HG02623 (cell line): ENCODE data around the gene CRELD1.

ENCODE experiments used
- ATAC-seq: cut with Tn5 transposase; IDR thresholded peaks from one replicate; pipeline ENCODE4 v1.9.1; 2021; ENCODE audit warnings: moderate library complexity; ENCODE audit not compliant: unreplicated experiment

Gene CRELD1

DNA sequence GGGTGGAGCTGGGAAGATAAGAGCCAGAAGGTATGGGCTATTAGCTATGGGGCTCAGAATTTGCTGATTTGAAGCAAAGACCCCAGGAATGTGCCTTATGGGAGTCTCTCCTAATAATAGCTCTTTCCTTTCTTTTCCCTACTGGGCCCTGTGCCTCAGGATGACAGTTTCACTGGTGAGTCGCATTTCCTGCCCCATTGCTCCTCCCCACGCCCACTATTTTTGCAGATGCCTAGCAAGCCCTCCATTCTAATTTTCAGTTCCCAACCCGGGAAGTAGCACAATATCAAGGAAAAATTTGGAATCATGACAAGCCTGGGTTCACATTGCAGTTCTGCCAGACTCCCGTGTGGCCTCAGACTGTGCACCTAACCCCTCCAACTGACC, 30.4 kb upstream of the CRELD1 start:
- ATAC-seq = no peak

DNA sequence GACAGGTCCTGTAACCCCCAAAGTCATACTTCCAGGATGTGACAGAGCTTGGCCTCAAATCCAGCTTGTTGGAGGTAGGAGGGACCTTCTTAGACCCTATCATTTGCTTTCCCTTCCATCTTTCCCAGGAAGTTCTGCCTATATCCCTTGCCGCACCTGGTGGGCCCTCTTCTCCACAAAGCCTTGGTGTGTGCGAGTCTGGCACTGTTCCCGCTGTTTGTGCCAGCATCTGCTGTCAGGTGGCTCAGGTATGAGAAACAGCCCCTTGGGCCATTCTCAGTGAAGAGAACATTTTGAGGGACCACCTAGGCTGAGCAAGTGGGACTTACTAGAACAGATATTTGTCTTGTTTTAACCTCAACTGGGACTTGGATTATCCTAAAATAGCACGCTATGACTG, 29.7 kb upstream of the CRELD1 start:
- no peak for ATAC-seq

- no peak for ATAC-seq
Measured at GRCh38 chr3:9906480-9906879, 27.2 kb upstream of the CRELD1 start.

DNA sequence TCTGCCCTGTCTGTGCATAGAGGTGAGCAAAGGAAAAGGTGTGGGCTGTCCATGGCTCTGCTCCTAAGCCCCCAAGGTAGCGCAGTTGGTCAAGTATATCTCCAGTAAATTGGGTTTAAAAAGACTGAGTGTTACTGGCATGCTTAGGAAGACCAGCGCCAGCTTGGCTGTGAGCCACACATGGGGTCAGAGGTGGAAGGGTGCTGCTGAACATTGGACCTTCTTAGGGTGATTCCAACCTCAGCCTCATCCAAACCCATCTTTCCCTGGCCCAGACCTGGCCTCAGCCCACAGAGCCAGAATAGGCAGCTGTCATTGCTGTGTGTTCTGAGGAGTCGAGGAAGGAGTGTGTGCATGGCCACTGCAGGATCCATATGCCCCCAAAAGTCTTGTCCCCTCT, 25.3 kb upstream of the CRELD1 start:
- no peak for ATAC-seq

GRCh38 chr3:9909221-9910013, 24.2 kb upstream of the CRELD1 start:
- ATAC-seq = no peak

- ATAC-seq = no peak
Measured at GRCh38 chr3:9911863-9912262, 21.8 kb upstream of the CRELD1 start.

DNA sequence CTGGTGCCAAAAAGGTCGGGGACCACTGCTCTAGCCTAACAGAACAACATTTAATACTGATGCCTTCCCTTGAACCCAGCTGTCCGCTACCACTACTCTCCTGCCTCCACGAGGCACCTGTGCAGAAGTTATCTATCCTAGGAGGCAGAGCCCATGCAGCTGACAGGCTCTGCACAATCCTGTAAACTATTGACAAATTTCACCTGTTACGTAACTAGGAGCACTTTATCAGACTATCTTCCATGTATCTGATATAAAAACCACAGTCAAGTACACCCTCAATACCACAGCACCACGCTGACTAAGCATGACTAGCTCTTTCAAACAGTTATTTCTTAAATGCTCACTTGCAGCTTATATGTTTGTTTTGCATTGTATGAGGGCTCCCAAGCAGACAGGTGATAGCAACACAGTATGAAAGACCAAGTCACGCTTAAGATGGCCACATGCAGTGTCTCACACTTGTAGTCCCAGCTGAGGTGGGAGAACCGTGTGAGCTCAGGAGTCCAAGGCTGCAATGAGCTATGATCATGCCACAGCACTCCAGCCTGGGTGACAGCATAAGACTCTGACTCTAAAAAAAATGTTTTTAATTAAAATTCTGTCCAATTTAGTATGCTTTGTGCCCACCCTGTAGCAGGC, 21.2 kb upstream of the CRELD1 start:
- ATAC-seq = no peak

DNA sequence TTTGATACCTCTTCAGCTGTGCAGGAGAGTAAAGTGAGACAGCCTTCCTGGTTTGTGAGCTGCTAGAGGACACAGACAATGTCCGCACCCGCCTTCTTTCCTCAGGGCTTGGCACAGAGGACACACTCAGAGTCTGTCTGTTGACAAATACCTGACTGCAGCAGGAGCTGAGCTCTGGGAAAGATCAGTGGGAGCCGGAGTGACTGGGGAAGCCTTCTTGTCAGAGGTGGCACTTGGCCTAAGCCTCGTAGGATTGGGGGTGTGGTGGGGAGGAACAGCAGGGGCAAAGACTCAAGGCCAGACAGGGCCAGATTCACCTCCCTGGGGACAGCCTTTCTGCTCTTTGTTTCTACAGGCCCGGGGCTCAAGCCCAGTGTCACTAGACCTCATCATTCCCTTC, 20.0 kb upstream of the CRELD1 start:
- no peak for ATAC-seq

DNA sequence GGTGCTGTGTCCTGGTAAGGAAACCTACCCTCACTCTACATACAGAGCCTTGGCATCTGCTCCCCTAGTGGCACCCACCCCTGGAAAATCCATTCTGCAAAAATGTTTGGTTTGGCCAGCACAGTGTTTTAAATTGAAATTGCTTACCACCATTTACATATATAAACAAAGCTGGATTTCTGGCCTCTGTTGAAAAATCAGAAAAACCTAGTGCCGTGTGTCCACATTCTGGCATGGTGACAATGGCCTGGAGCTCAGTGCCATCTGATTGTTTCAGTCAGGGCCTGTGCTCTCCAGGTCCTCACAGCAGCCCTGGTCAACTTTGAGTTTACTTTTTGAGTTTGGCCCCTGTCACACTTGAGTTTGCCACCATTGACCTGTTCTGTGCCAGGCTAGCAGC, 19.6 kb upstream of the CRELD1 start:
- ATAC-seq = no peak

GRCh38 chr3:9914559-9915253, 18.9 kb upstream of the CRELD1 start:
- no peak for ATAC-seq

DNA sequence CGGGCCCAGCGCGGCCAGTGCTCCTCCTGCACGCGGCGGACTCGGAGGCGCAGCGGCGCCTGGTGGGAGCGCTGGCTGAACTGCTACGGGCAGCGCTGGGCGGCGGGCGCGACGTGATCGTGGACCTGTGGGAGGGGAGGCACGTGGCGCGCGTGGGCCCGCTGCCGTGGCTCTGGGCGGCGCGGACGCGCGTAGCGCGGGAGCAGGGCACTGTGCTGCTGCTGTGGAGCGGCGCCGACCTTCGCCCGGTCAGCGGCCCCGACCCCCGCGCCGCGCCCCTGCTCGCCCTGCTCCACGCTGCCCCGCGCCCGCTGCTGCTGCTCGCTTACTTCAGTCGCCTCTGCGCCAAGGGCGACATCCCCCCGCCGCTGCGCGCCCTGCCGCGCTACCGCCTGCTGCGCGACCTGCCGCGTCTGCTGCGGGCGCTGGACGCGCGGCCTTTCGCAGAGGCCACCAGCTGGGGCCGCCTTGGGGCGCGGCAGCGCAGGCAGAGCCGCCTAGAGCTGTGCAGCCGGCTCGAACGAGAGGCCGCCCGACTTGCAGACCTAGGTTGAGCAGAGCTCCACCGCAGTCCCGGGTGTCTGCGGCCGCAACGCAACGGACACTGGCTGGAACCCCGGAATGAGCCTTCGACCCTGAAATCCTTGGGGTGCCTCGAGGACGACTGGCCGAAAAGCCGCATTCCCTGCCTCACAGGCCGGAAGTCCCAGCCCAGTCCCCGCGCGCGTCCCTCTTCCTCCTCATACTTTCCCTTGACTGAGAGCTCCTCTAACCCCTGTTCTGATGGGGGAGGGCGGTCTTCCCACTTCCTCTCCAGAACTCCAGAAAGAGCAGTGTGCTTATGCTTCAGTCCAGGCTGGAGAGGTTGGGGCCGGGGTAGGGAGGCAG, 18.1 kb upstream of the CRELD1 start:
- ATAC-seq = no peak

DNA sequence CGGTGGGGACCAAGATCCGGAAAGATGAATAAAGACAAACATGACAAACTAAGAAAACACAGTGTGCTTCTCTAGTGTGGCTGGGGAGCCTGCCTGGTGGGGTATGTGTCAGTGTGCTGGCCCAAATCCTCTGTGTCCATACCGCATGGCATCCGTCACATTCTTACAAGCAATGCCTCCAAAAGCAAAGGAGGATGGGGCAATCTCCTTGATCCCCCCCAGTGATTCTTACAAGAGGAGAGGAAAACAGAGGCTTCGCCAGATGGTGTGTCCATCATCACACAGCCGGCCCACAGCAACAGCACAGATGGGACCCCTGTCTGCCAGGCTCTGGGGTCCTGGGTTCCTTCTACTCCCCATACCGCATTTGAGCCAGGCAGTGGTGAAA, 17.3 kb upstream of the CRELD1 start:
- no peak for ATAC-seq

GRCh38 chr3:9916734-9917680, 16.6 kb upstream of the CRELD1 start, which contains the start of gene IL17RC:
TSS of gene IL17RC (plus strand) at chr3:9917098. CDS start at chr3:9917316, 218 bp downstream.
- no peak for ATAC-seq

- ATAC-seq = no peak
Measured at GRCh38 chr3:9917820-9918219, 15.8 kb upstream of the CRELD1 start.

- ATAC-seq = no peak
Measured at GRCh38 chr3:9918261-9919038, 15.2 kb upstream of the CRELD1 start.

- no peak for ATAC-seq
Measured at GRCh38 chr3:9928158-9928557, 5.5 kb upstream of the CRELD1 start.

GRCh38 chr3:9930804-9931418, 2.7 kb upstream of the CRELD1 start:
- ATAC-seq = no peak

DNA sequence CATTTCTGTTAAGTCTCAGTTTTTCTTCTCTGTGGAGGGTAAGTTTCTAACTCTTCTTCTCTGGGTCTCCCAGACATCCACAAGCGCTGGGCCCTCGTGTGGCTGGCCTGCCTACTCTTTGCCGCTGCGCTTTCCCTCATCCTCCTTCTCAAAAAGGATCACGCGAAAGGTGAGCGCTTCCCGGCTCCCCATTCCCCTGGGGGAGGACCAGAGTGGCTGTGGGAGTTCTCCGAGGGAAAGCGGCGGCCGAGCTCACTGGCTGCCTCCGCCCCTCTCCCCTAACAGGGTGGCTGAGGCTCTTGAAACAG, 1.1 kb upstream of the CRELD1 start:
- ATAC-seq = no peak
